A673 (cell line): ENCODE data around the gene CCDC136. TPM values are rescaled to one million over a fixed set of nuclear protein-coding genes. Genes with fewer than 3 reads are reported as not detected.
A peak's percentile ranks its signal among the peaks of the same experiment; 100 is the strongest.

Source experiments
- BruUV-seq: library from RNA; stranded (reverse); fragments of 400-500 nt; replicated peaks from 2 replicates; lab custom pipeline; 2021; lab: Mats Ljungman, UMichigan
- CTCF ChIA-PET: fragments of 300-600 bp; sonication (Branson Sonifier 250); formaldehyde crosslinking; loops from one replicate; lab custom pipeline; 2022; ENCODE audit warnings: antibody characterized with exemption; lab: Charles Lee
- POLR2A ChIA-PET: fragments of 300-600 bp; sonication (Branson Sonifier 250); formaldehyde crosslinking; loops from one replicate; lab custom pipeline; 2022; ENCODE audit warnings: antibody characterized with exemption; ENCODE audit not compliant: low non-redundant PET; lab: Charles Lee
- DNase-seq: peaks from one replicate; pipeline ENCODE4 v3.0.0-alpha.2; 2015; ENCODE audit warnings: low spot score
- H3K27ac ChIP-seq: fragments of 200-600 bp; sonication (generic); 2 replicates; pipeline ENCODE4 v1.5.1; 2016; ENCODE audit warnings: mixed run types, low read depth, mild to moderate bottlenecking, mixed read lengths, antibody characterized with exemption, low read length; ENCODE audit not compliant: poor library complexity, severe bottlenecking
- H3K27me3 ChIP-seq: fragments of 200-600 bp; sonication (generic); replicated peaks from 2 replicates; pipeline ENCODE4 v1.6.1; 2017; ENCODE audit warnings: mixed run types, low read depth, mild to moderate bottlenecking, mixed read lengths, antibody characterized with exemption, low read length; ENCODE audit not compliant: insufficient read depth, poor library complexity
- H3K36me3 ChIP-seq: fragments of 200-600 bp; sonication (generic); 2 replicates; pipeline ENCODE4 v1.6.1; 2016; ENCODE audit warnings: mixed run types, mild to moderate bottlenecking, mixed read lengths, antibody characterized with exemption, low read length; ENCODE audit not compliant: insufficient read depth, poor library complexity, severe bottlenecking
- H3K4me1 ChIP-seq: fragments of 200-600 bp; sonication (generic); 2 replicates; pipeline ENCODE4 v1.6.1; 2017; ENCODE audit warnings: mixed run types, mild to moderate bottlenecking, mixed read lengths, antibody characterized with exemption, low read length; ENCODE audit not compliant: insufficient read depth, poor library complexity, severe bottlenecking
- H3K4me3 ChIP-seq: fragments of 200-600 bp; sonication (generic); 2 replicates; pipeline ENCODE4 v1.5.1; 2016; ENCODE audit warnings: low read depth, mixed run types, mild to moderate bottlenecking, mixed read lengths, low read length; ENCODE audit not compliant: poor library complexity, severe bottlenecking
- H3K9me3 ChIP-seq: fragments of 200-600 bp; sonication (generic); 2 replicates; pipeline ENCODE4 v1.6.1; 2016; ENCODE audit warnings: mixed run types, low read depth, mild to moderate bottlenecking, mixed read lengths, antibody characterized with exemption, low read length; ENCODE audit not compliant: poor library complexity, severe bottlenecking
- EZH2 ChIP-seq: fragments of 200-600 bp; sonication (generic); IDR thresholded peaks from 2 replicates; pipeline ENCODE4 v1.6.1; 2017; ENCODE audit warnings: borderline replicate concordance, low read depth, mild to moderate bottlenecking, mixed read lengths, antibody characterized with exemption, low read length; ENCODE audit not compliant: poor library complexity, severe bottlenecking
- intact Hi-C: fragments of 100-400 bp; cut with micrococcal nuclease; formaldehyde crosslinking; loops from one replicate; pipeline ENCODE4 v1.10.0; 2022; ENCODE audit not compliant: unreplicated experiment
- total RNA-seq: library from RNA; stranded (reverse); gene quantifications from 2 replicates; pipeline ENCODE4 v1.2.3, GENCODE V29; 2021
- TF ChIP-seq, protein P1 (sequence below): fragments of 300-800, 200-600 bp; sonication (generic); conservative IDR thresholded peaks from 2 replicates; pipeline ENCODE4 v1.5.1; 2017; ENCODE audit warnings: low read depth, mild to moderate bottlenecking, antibody characterized with exemption, low read length, moderate library complexity, mixed read lengths

CCDC136 gene
- total RNA-seq, 1 experiment from 2014 or later = 4.4 TPM

DNA sequence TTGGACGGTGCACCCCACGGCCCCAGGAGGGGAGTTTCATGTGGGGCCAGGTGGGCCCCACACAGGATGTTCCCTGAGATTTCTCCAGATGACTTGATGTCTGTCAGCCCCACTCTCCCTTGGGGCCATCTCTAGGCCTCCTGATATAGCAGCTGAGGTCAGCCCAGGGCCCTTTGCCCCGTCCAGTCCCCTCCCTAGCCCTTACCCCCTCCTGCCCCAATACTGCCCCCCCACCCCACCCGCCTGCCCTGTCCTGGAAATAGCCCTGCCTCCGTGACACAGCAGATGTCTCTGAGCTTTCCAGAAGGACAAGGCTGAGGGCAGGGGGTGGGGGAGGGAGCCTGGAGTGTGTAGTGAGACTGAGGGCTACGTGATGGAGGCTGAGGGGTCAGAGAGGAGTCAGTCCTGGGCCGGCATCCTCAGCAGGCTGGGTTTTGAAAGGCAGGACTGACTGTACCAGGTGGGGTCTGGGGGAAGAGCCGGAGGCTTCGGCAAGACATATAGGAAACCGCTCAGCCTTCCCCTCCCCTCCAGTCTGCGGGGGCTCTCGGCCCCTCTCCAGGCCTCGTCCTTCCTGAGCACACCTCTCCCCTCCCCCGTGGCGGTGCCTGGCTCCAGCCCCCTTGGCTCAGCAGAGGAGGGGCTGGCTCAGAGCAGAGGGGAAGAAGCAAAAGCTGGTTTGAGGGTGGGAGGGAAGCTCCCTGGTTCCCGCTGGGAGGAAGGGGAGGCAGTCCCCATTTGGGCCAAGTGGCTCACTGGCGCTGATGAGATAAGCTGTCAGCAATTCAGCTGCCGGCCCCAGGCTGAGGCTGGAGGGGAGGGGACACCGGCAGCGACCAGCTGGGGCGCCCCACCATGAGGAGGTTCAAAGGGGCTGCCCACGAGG, 40.5 kb downstream of the CCDC136 start:
- DNase-seq = peak; percentile 46
- peaks cover 33% of the 10 kb centered on the region for H3K4me1 ChIP-seq
- intact Hi-C loops = no loop called here
- no TSS peak for BruUV-seq
- TF ChIP-seq EZH2 = no peak
- TF ChIP-seq, protein P1, sequence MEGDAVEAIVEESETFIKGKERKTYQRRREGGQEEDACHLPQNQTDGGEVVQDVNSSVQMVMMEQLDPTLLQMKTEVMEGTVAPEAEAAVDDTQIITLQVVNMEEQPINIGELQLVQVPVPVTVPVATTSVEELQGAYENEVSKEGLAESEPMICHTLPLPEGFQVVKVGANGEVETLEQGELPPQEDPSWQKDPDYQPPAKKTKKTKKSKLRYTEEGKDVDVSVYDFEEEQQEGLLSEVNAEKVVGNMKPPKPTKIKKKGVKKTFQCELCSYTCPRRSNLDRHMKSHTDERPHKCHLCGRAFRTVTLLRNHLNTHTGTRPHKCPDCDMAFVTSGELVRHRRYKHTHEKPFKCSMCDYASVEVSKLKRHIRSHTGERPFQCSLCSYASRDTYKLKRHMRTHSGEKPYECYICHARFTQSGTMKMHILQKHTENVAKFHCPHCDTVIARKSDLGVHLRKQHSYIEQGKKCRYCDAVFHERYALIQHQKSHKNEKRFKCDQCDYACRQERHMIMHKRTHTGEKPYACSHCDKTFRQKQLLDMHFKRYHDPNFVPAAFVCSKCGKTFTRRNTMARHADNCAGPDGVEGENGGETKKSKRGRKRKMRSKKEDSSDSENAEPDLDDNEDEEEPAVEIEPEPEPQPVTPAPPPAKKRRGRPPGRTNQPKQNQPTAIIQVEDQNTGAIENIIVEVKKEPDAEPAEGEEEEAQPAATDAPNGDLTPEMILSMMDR = no peak
- H3K4me3 ChIP-seq = no peak overlapping the region
- POLR2A ChIA-PET = no interaction called here
- CTCF ChIA-PET = interaction anchor here (0.6 to 1.1 kb wide), 4 partner anchors 10 to 628 kb away, joined by 3 to 4 read pairs (median 4); partner anchors contain the start of gene ATP6V1F
- H3K27ac ChIP-seq = no peak overlapping the region
- H3K36me3 ChIP-seq = no peaks in the 10 kb centered on the region
- no peaks in the 10 kb centered on the region for H3K27me3 ChIP-seq
- H3K9me3 ChIP-seq = no peaks in the 10 kb centered on the region

DNA sequence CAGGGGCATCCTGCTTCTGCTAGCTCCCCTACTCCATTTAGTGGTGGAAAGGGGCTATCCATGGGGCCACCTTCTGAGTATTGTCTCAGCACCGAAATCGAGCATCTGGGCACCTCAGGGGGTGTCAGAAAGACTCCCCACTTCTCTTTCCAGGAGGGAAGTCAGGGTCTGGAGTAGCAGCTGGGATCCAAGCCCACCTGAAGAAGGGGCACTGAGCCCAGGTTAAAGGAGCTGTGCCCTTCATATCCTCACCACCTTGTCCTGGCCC, 41.0 kb downstream of the CCDC136 start:
- no peak for DNase-seq
- TF ChIP-seq, protein P1 = no peak
- no peak for TF ChIP-seq EZH2
- CTCF ChIA-PET = interaction anchor here (0.7 to 1.1 kb wide), 3 partner anchors 9 to 39 kb away, joined by 3 to 4 read pairs (median 3); partner anchors contain the start of gene ATP6V1F
- POLR2A ChIA-PET = no interaction called here
- no peaks in the 10 kb centered on the region for H3K27me3 ChIP-seq
- no peak overlapping the region for H3K27ac ChIP-seq
- intact Hi-C loops = no loop called here
- peaks cover 33% of the 10 kb centered on the region for H3K4me1 ChIP-seq
- no peaks in the 10 kb centered on the region for H3K36me3 ChIP-seq
- no TSS peak for BruUV-seq
- H3K4me3 ChIP-seq = no peak overlapping the region
- no peaks in the 10 kb centered on the region for H3K9me3 ChIP-seq

DNA sequence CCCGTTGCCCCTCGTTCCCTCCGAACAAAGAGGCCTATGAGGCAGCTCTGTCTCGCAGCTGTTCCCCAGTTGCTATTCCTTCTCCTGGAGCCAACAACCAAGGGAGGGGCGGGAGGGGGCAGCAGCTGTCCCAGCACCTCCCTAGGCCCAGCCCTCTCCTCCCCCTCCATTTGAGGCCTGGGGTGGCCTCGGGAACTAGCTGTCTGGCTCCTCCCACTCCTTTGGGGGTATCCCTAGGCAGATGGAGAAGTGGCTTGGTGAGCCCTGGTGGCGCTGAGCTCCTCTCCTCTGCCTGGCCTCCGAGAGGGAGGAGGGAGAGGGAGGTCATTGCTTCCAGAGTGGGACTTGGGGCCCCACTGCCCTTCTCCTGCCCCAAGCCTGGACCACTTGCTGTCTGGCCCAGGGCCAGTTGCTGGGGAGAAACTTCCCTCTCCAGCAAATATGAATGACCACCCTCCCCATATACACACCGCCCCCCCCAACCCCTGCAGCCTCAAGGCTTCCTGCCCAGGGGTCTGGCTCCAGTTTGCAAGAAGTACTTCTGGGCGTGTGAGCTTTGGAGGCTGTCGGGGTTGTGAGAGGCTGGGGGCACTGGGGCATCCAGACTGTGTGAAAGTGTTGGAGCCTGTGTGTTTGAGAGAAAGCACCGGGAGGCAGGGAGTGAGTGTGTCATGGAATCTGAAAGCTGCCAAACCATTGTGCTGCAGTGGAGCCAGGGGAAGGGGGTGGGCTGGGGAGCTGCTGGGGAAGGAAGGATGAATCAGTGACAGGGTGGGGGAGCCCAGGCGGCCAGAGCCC, 41.6 kb downstream of the CCDC136 start:
- no peaks in the 10 kb centered on the region for H3K36me3 ChIP-seq
- H3K4me3 ChIP-seq = no peak overlapping the region
- peak; percentile 52 for DNase-seq
- no peaks in the 10 kb centered on the region for H3K9me3 ChIP-seq
- H3K27ac ChIP-seq = no peak overlapping the region
- POLR2A ChIA-PET = interaction anchor here (0.6 to 0.7 kb wide), 2 partner anchors 12 to 18 kb away, joined by 3 read pairs; no protein-coding TSS in a partner anchor
- TF ChIP-seq EZH2 = no peak
- TF ChIP-seq, protein P1 = no peak
- CTCF ChIA-PET = interaction anchor here (0.7 to 1.1 kb wide), 3 partner anchors 9 to 39 kb away, joined by 3 to 4 read pairs (median 3); partner anchors contain the start of gene ATP6V1F
- no peaks in the 10 kb centered on the region for H3K27me3 ChIP-seq
- no TSS peak for BruUV-seq
- H3K4me1 ChIP-seq = peaks cover 33% of the 10 kb centered on the region
- intact Hi-C loops = no loop called here
